Erythroblast (primary cell): ENCODE data around the gene ZNF385C.
"Not testable (repeated sequence)": the region's sequence is repeated elsewhere in the genome, so short reads cannot be mapped to it uniquely, and the experiment has no call there.

ENCODE experiments used
- DNase-seq, 2 experiments: peaks; one replicate each; lab custom pipeline; 2025; lab: John Stamatoyannopoulos, UW
- GATA1 ChIP-seq: IDR thresholded peaks from 2 replicates; pipeline ENCODE4 v1.6.1; 2011; ENCODE audit warnings: low read depth, mild to moderate bottlenecking, control low read depth, low read length, moderate library complexity
- POLR2A ChIP-seq: IDR thresholded peaks from 2 replicates; pipeline ENCODE4 v1.6.1; 2011; ENCODE audit warnings: mild to moderate bottlenecking, low read length

The ZNF385C gene

DNA sequence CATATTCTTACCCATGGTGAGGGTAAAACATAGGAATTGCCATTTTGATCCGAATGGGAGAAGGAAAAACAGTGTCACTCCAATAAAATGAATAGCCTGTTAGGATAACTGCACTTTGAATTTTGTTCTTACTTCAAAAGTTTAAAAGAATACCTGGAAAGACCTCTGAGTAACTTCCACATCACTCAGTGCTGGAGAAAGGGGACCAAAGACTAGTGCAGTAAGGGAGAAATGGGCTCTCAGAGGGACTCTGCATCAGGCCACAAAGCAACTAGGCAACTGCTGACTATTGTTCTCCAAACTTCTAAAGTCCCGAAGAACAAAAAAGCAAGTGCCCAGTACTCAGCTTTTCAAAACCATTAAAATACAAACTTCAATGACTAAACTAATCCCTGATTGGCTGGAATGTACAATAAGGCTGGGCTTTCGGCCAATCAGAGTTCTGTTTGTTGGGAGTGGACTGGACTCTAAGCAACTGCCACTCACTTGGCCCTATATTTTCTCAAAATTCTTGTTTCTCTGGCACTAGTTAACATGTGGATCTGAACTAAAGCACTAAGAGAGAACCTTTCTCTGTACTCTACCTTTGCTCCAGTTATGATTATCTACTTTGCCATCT lies 87.3 kb downstream of the ZNF385C start:
- no peak for TF ChIP-seq POLR2A
- TF ChIP-seq GATA1, result no peak
- DNase-seq, result peak; percentile 63 to 70

DNA sequence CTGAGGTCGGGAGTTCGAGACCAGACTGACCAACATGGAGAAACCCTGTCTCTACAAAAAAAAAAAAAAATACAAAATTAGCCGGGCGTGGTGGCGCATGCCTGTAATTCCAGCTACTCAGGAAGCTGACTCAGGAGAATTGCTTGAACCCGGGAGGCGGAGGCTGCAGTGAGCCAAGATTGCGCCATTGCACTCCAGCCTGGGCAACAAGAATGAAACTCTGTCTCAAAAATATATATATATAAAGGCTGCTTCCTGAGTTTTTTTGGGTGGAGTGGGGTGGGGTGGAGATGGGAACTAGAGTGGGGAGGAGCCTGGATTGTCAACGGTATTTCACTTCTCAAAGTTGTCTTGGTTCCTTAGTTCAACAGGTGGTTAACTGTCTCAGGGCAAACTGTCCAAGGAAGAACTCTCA lies 88.0 kb downstream of the ZNF385C start:
- not testable (repeated sequence) for DNase-seq

DNA sequence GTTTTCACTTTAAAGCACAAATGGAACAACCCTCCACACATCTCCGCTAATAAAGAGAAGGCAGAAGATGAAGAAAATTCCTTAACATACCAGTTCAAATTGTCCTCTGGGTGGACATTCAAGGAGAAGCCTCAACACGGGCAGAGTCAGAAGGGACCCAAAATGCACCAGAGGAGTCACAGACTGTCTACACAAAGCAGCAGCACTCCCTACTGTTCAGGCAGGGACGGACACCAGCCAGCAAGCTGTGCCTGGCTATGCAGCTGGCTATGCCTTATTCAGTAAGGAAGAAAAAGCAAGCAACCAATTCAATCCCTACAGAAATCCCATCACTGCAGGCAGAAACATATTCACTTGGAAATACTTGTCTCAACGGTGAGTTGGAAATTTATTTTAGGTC lies 89.1 kb downstream of the ZNF385C start:
- TF ChIP-seq GATA1 (no peak), POLR2A (no peak)
- peak; percentile 20 to 23 for DNase-seq

DNA sequence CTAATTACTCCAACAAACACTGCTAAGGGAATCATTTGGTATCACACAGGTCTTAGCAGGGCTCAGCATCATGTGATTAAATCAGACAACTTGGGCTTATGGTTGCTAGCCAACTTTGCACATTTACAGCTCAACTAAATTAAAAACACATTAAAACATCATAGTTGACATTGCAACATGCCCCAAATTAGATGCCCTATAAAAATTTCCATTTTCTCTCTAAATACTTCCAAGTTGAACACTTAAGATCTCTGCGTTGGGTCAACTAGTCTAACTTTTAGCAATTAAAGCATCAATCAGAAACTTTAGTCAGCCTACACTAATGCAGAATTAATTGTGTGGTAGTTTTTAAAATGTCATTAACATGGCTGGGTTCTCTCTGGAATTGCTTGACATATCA lies 93.1 kb downstream of the ZNF385C start:
- DNase-seq, result no peak
- TF ChIP-seq POLR2A, result no peak
- TF ChIP-seq GATA1, result no peak

DNA sequence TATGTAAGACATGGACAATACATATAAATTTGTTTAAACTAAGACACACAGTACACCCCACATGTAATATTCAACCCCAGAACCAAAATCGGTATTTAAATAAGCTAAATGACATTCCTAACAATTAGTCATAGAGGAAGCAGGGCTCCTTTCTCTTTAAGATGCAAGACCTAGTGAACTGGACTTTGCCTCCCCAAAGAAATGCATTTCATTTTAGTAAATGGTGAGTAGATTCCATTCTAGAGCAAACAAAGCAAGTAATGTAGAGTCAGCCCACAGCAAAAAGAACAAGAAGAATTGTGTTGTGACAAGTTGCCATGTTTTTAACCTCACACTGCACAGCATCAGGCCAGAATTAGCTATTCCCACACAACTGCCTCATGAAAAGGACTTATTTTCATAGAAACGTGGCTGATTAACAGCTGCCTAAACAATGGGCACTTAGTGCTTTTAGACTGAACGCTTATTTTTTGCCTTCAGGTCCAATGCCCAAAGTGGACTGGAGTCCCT lies 95.4 kb downstream of the ZNF385C start:
- no peak for DNase-seq
- TF ChIP-seq GATA1 (no peak), POLR2A (no peak)

DNA sequence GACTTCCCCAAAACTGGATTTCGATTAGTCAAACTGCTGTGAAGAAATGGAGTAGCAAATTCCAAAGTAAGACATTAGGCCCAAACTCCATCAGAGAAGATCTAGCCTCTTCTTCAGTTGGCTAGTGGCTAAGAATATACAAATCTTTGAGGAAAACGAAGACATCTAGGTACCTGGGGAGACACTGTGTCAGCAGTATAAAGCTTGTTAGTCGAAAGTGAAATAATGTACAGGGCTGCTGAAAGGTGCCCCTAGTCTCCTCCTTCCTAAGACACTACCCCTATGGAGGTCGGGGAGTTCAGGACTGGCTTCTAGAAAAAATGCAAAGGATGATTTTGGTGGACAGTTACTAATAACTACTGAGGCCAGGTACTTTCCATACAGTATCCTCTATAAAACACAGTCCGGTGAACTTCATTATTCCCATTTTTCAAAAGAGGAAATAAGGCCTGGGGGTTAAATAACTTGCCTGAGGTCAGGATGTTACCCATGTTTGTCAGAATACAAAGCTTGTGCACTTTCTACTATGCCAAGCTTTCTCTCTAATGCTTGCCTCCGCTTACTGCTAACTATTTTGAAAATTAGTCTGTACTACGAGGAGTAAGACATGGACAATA lies 96.0 kb downstream of the ZNF385C start:
- TF ChIP-seq GATA1 (no peak), POLR2A (no peak)
- no peak for DNase-seq

DNA sequence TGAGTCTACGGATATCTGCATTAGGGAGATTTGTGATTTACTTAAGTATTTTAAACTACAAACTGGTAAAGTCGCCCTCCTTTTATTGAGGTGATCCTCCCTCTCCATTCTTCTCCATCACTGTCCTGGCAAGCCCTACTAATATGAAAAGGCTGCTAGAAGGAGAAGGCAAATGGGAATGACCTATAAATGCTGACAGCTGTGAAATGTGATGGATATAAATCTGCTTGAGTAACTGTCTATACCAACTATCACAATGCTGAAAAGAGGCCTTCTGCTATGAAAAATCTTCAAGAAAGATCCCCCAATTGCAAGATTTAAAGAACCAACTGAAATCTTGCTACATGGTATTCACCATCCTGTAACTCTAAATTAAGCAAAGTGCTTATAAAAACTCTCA lies 96.5 kb downstream of the ZNF385C start:
- DNase-seq, result no peak
- TF ChIP-seq POLR2A (no peak), GATA1 (no peak)

DNA sequence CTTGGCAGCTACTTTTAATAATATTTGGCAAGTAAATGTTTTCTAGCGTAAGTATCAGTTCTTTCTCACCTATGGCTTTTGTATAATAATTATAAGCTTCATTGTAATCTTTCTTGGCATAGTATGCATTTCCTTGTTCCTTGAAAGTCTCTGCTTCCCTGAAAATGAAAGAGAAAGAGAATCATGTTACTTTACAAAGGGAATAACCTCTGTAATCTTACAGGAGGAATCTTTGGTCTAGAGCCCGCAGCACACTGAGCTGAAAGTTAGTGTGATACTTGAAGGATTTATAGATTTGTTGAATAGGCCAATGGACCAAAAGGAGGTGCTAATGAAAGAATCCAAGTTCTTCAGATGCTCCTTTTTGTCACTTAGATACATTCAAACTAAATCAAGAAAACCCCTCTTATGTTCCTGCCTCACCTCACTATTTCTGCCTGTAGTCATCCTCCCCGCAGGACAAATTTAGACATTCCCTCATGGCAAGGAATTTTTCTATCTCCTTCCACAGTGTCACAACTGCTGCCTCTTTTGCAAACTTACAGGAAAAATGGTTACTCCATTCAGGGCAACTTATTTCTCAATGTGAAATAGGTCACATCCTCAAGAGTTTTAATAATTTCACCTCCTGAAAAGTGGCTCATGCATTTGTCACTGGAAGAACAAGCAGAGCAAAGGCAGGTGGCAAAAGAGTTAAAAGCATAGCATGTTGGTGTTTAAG lies 97.7 kb downstream of the ZNF385C start:
- no peak for DNase-seq
- no peak for TF ChIP-seq POLR2A
- no peak for TF ChIP-seq GATA1

DNA sequence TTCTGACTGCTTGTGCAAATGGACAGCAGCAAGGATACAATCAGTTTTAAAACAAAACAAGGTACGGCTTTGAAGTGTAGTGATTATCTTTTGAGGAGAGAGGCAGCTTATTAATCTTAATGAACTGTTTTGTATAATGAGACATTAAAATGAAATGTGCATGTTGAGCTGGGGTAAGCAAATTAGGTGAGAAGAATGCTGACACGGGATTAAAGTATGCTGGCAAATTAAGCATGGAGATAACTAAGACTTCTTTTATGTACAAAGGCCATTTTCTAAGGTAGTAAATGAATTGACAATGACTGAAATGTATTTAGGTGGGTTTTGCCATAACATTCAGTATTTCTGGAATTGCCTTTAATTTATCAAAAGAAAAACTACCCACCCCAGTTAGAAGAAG lies 99.8 kb downstream of the ZNF385C start:
- DNase-seq, result no peak
- no peak for TF ChIP-seq GATA1
- no peak for TF ChIP-seq POLR2A

DNA sequence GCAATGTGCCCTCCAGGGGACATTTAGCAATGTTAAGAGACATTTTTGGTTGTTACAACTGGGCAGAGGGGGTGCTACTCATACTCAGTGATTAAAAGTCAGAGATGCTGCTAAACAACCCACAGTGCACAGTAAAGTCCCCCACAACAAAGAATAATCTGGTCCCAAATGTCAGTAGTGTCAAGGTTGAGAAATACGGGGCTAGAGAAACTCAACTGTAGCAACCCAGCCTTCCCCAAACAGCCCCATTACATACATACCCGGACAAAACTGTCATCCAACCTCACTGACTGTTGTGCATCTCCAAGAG lies 101.5 kb downstream of the ZNF385C start:
- TF ChIP-seq POLR2A, result no peak
- DNase-seq, result no peak

DNA sequence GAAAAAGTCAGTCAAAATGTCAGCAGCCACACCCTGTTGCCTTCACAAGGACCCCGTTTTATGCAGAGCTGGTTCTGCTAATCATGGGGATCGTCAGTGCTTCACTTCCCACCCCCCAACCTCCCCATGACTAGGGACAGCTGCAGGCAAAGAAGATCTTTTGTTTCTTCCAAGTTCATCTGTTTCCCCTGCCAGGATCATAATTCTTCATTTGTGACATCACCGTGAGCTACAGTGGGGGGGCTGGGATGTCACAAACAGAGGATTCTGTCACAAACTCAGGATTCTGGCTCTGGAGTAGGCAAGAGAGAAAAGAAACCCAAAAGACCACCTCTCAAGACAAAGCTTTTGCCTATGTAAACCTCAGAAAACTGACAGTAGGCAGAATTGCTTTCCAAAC lies 105.7 kb downstream of the ZNF385C start:
- no peak for DNase-seq

DNA sequence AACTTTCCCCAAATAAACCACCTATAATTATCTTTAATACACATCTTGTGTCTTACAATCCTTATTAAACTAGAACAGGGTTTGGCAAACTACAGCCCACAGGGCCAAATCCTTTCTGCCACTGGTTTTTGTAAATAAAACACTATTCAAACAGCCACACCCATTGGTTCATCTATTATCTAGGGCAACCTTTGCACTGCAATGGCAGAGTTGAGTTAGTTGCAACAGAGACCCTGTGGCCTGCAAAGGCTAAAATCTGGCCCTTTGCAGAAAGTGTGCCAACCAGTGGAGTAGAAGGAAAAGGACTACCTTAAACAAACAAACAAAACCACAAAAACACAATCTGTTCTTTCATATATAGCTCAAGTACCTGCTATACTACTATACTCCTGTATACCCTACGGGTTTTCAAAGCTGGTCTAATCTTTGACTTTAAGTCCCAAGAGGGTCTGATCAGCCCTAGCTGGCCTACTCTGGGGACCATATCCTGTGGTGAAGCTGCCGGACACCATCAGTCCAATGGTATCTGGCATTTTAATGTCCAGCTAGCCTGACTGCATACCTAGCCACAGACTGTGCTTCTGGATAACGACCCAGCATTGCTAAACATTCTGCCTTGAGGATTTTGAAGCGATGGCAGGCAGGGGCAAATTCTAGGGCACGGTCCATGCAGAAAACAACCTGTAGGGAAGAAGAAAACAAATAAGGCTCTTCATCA lies 108.4 kb downstream of the ZNF385C start:
- no peak for DNase-seq
- TF ChIP-seq POLR2A (no peak), GATA1 (no peak)

More for the DNA sequence above, 105.7 kb downstream of the ZNF385C start:
- no peak for TF ChIP-seq GATA1
- TF ChIP-seq POLR2A, result no peak

DNA sequence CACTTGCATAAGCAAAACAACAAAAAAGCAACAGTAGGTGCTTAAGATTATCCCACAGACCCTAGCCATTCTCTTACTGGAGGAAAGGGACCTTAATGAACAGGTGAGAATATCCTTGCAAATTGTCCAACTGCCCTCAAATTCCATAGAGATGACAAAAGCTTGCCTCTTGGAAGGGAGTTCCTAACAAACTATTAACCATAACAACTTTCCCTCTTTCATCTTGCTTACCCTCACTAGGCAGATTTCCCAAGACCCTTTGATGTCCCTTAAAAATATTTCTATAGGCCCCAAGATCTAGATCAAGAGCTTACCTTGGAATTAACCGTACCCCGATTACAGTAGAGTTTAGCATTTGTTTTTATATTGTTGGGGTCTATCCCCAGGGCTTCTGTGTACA lies 109.9 kb downstream of the ZNF385C start:
- DNase-seq, result no peak
- TF ChIP-seq POLR2A (no peak), GATA1 (no peak)

DNA sequence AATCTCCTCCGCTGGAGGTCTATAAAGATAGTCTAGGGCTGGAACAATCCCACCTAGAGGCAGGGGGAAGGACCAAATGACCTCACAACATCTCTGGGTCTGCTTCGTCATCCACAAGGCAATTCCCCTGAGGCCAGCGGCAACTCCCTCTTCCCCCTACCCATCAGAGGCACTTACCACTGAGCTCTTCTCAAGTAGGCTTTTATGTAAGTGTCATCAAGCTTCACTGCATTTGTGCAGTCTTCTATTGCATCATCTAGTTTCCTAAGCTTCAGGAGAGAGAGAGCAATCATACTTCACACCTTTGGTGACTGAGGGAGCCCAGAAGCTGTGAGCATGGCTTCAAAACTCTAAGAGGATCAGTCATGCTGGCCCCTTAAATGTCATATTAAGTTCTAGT lies 110.6 kb downstream of the ZNF385C start:
- no peak for DNase-seq
- TF ChIP-seq GATA1 (no peak), POLR2A (no peak)
